A204.1 (cell line): Measurements from ENCODE around the gene FAM186B.

Experiments used
- FAIRE-seq: peaks from 2 replicates; lab custom pipeline; 2012; peaks lifted over from hg19 to GRCh38; lab: Jason Lieb, UNC

FAM186B gene

GRCh38 chr12:49537752-49538509 lies 67.5 kb downstream of the FAM186B start:
- FAIRE-seq = no peak
